Neural progenitor cell (in vitro differentiated cells): ENCODE data around the gene PNLDC1.

Experiments used
- EZH2 ChIP-seq: fragments of 200-600 bp; sonication (generic); IDR thresholded peaks from 2 replicates; pipeline ENCODE4 v1.6.1; 2017; ENCODE audit warnings: antibody characterized with exemption, mild to moderate bottlenecking, moderate library complexity
- EZH2phosphoT487 ChIP-seq: fragments of 200-600 bp; sonication (generic); IDR thresholded peaks from 2 replicates; pipeline ENCODE4 v1.6.1; 2017; ENCODE audit warnings: antibody characterized with exemption
- TF ChIP-seq, protein P1 (sequence below): fragments of 200-600 bp; sonication (generic); IDR thresholded peaks from 2 replicates; pipeline ENCODE4 v1.5.1; 2017; ENCODE audit warnings: antibody characterized with exemption, mild to moderate bottlenecking

DNA sequence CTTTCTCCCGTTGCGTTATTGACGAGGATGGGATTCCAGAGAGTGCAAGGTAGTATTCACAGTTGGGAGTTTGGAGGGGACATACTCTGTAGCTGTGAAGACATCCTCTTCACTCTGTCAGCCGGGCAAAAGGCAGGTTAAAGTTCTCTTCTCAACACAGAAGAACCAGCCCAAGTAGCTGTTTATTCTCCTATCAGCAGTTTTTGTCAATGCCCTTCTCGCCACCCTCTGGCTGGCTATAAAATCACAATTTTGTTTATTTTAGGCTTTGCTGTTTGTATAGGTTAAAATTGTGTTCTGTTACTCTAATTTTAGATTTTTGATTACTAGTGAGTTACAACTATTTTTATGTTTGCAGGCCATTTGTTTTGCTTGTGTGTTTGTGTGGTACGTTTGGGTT is 52.8 kb downstream of the PNLDC1 start:
- TF ChIP-seq, protein P1, sequence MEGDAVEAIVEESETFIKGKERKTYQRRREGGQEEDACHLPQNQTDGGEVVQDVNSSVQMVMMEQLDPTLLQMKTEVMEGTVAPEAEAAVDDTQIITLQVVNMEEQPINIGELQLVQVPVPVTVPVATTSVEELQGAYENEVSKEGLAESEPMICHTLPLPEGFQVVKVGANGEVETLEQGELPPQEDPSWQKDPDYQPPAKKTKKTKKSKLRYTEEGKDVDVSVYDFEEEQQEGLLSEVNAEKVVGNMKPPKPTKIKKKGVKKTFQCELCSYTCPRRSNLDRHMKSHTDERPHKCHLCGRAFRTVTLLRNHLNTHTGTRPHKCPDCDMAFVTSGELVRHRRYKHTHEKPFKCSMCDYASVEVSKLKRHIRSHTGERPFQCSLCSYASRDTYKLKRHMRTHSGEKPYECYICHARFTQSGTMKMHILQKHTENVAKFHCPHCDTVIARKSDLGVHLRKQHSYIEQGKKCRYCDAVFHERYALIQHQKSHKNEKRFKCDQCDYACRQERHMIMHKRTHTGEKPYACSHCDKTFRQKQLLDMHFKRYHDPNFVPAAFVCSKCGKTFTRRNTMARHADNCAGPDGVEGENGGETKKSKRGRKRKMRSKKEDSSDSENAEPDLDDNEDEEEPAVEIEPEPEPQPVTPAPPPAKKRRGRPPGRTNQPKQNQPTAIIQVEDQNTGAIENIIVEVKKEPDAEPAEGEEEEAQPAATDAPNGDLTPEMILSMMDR: peak; percentile 23
- TF ChIP-seq EZH2 (no peak), EZH2phosphoT487 (no peak)
